Middle frontal gyrus (tissue), 1 donor: Measurements from ENCODE around the gene DMKN.

Experiments
- DNase-seq: peaks from one replicate; pipeline ENCODE4 v3.0.0-alpha.2; 2015; ENCODE audit warnings: low spot score; ENCODE audit errors: extremely low spot score

Gene DMKN

GRCh38 chr19:35549879-35550523, 36.6 kb upstream of the DMKN start:
- DNase-seq, result no peak

GRCh38 chr19:35549174-35549788, 35.8 kb upstream of the DMKN start:
- DNase-seq, result peak; percentile 41

- no peak for DNase-seq
Measured at GRCh38 chr19:35546532-35546931, 33.1 kb upstream of the DMKN start.

DNA sequence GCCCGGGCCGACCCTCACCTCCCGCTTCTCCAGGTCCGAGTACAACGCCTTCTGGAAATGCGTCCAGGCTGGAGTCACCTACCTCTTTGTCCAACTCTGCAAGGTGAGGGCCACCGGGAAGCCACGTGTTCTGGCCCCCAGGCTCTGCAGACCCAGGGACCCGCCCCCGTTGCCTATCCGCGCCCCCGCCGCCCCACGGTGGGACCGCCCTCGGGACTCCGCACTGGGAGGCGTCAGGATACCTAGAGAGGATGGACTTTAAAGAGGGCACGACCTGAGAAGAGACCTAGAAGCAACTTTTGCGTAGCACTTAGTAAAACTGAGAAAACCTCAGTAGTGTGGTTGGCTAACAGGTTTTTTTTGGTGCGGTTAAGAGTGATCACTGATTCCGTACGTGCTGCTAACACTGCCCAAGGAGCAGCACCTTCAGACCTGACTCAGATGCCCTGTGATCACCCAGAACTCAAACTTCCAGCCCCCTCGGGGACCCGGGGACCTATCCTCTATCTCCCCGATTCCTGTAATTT, 32.5 kb upstream of the DMKN start:
- no peak for DNase-seq

DNA sequence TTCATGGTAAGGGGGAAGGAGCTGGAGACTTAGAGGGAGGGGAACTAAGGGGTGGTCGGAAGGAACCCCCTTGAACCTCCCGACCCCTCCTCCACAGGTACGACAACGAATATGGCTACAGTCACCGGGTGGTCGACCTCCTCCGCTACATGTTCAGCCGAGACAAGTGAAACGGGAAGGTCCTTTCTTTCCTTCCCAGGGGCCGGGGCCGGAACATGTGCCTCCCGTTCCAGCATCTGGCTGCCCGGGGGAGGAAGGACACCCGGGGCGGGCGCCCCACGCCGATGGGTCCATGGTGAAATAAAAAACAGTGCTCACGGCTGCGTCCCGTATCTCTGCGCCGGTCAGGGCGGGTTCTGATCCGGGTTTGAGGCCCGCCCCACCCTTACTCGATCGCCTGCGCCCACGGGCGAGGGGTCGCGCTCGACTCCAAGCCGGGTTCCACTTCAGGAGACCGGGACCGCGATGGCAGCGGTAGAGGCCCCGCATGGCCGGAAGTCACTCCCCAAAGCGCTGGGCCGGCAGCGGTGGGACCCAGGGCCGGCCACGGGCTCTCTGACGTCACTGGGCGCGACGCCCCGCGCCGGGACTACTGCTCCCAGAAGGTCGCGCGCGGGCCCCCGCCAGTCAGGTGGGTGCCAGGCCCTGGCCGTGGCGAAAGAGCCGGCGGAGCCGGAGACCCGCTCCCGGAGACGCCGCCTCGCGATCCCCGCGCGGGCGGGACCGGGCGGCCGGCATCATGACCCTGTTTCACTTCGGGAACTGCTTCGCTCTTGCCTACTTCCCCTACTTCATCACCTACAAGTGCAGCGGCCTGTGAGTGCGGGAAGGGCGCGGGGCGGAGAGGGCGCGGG, 31.8 kb upstream of the DMKN start, which contains the start of gene TMEM147:
TSS of gene TMEM147 (plus strand) at position 626 of the 854 bp plus-strand sequence. CDS start at position 740, 114 bp downstream.
- peak; percentile 82 for DNase-seq

GRCh38 chr19:35544110-35544802, 30.8 kb upstream of the DMKN start:
- no peak for DNase-seq

- no peak for DNase-seq
Measured at GRCh38 chr19:35543280-35544109, 30.0 kb upstream of the DMKN start.

DNA sequence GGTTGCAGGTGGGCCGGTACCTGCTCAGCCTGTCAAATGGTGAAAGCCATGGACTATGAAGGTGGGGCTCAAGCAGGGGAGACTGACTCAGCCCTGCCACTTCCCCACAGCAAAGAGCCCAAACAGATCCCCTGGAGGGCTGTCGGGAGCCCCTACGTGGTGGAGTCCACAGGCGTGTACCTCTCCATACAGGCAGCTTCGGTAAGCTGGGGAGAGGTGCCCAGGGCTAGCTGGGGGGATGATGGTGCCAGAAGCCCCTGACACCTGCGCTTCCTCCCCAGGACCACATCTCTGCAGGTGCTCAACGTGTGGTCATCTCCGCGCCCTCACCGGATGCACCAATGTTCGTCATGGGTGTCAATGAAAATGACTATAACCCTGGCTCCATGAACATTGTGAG, 28.8 kb upstream of the DMKN start:
- no peak for DNase-seq

- DNase-seq, result no peak
Measured at GRCh38 chr19:35540356-35540927, 27.0 kb upstream of the DMKN start.

- DNase-seq, result no peak
Measured at GRCh38 chr19:35539850-35540249, 26.4 kb upstream of the DMKN start.

GRCh38 chr19:35539314-35539713, 25.9 kb upstream of the DMKN start:
- DNase-seq, result no peak

GRCh38 chr19:35534803-35535480, 21.5 kb upstream of the DMKN start:
- DNase-seq, result no peak

DNA sequence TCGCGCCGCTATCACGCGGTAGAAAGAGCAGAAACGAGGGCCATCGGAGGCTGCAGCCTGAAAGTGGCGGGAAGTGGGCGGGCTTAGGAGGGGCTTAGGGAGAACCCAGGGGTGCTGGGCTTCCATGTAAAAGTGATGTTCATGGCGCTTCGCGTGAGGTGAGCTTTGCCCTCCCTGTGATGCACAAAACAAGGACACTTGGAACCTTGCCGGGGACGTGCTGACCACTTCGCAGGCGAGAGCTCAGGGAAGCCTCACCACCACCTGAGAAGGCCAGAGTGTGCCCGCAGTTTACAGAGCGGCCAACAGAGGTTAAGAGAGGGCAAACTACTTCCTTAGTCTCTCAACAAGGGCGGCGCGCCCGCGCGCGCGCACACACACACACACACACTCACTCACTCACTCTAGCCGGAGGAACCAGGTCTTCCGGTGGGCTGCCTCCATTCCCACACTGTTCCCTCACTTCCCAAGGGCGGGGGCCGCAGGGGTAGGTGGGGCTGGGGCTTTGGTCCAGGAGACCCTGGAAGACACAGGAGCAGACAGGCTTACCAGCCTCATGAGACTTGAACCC, 20.5 kb upstream of the DMKN start:
- DNase-seq, result no peak

- no peak for DNase-seq
Measured at GRCh38 chr19:35533201-35533821, 19.9 kb upstream of the DMKN start, which contains the start of gene GAPDHS. Gene GAPDHS (plus strand): TSS chr19:35533456. CDS start chr19:35533528, 72 bp downstream.

DNA sequence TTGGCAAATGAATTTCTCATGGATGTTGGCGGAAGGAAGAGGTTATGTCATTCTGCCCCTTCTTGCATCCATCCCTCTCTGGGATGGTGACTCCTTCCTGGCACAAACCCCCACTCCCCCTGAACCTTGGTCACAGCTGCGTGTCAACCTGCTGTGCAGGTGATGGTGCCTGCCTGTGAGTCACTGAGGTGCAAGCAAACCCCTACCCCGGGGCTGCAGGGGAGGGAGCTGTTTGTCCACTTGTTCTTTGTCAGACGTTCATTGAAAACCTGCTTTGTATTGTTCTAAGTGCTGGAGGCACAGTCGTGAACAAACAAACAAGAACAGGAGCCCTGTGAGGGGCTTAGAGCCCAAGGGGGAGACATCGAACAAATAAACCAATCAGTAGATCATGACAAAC, 17.8 kb upstream of the DMKN start:
- no peak for DNase-seq

GRCh38 chr19:35529241-35530218, 16.1 kb upstream of the DMKN start:
- no peak for DNase-seq

GRCh38 chr19:35528218-35529038, 15.0 kb upstream of the DMKN start, which contains the start of gene SBSN:
Gene SBSN (minus strand): TSS chr19:35528311. CDS start chr19:35528281, 30 bp downstream.
- DNase-seq, result no peak
